ENCODE measurements around the gene LAX1. TPM values are rescaled to one million over a fixed set of nuclear protein-coding genes. Genes with fewer than 3 reads are reported as not detected.
"Not testable (repeated sequence)": the region's sequence is repeated elsewhere in the genome, so short reads cannot be mapped to it uniquely, and the experiment has no call there.

Gene LAX1
- 0.24 TPM for total RNA-seq
- long read RNA-seq: 0 reads

GRCh38 chr1:203765029-203765837, at the start of gene LAX1:
TSS of gene LAX1 (plus strand) at chr1:203765183. CDS start at chr1:203765566, 383 bp downstream.
- ATAC-seq (ENCODE audit: poor library complexity) (no peak), DNase-seq (no peak)
- intact Hi-C loops (cut with DNase I): no loop called here

- intact Hi-C loops (cut with DNase I): no loop called here
Observed at GRCh38 chr1:203717120-203717519, 47.9 kb upstream of the LAX1 start.

GRCh38 chr1:203720242-203720641, 44.7 kb upstream of the LAX1 start:
- ATAC-seq (ENCODE audit: poor library complexity) (no peak), DNase-seq (no peak)
- intact Hi-C loops (cut with DNase I): no loop called here

More at GRCh38 chr1:203717120-203717519, 47.9 kb upstream of the LAX1 start:
- ATAC-seq (ENCODE audit: poor library complexity) (no peak), DNase-seq (no peak)

GRCh38 chr1:203722909-203723308, 42.1 kb upstream of the LAX1 start:
- no peak for ATAC-seq (ENCODE audit: poor library complexity)
- intact Hi-C loops (cut with DNase I): no loop called here

GRCh38 chr1:203726417-203726867, 38.5 kb upstream of the LAX1 start:
- DNase-seq (no peak), ATAC-seq (ENCODE audit: poor library complexity) (no peak)
- intact Hi-C loops (cut with DNase I): no loop called here

More at GRCh38 chr1:203722909-203723308, 42.1 kb upstream of the LAX1 start:
- no peak for DNase-seq

- no peak for DNase-seq
- ATAC-seq (ENCODE audit: poor library complexity): no peak
- intact Hi-C loops (cut with DNase I): no loop called here
Observed at GRCh38 chr1:203733009-203733863, 31.7 kb upstream of the LAX1 start.

GRCh38 chr1:203742436-203742835, 22.5 kb upstream of the LAX1 start:
- DNase-seq (no peak), ATAC-seq (ENCODE audit: poor library complexity) (peak; percentile 31)
- intact Hi-C loops (cut with DNase I): no loop called here

GRCh38 chr1:203743091-203743571, 21.9 kb upstream of the LAX1 start:
- no peak for DNase-seq
- ATAC-seq (ENCODE audit: poor library complexity): peak; percentile 14
- intact Hi-C loops (cut with DNase I): no loop called here

- intact Hi-C loops (cut with DNase I): no loop called here
- peak; percentile 76 for DNase-seq
- peak; percentile 94 for ATAC-seq (ENCODE audit: poor library complexity)
Observed at GRCh38 chr1:203744075-203744972, 20.7 kb upstream of the LAX1 start.

GRCh38 chr1:203746281-203746680, 18.7 kb upstream of the LAX1 start:
- ATAC-seq (ENCODE audit: poor library complexity): no peak
- DNase-seq: no peak
- intact Hi-C loops (cut with DNase I): no loop called here

- ATAC-seq (ENCODE audit: poor library complexity) (no peak), DNase-seq (no peak)
- intact Hi-C loops (cut with DNase I): no loop called here
Observed at GRCh38 chr1:203751051-203751450, 13.9 kb upstream of the LAX1 start.

- DNase-seq; intact Hi-C loops (cut with DNase I); ATAC-seq (ENCODE audit: poor library complexity): not testable (repeated sequence)
Observed at GRCh38 chr1:203751618-203752361, 13.2 kb upstream of the LAX1 start.

GRCh38 chr1:203754455-203754864, 10.5 kb upstream of the LAX1 start:
- no peak for DNase-seq
- intact Hi-C loops (cut with DNase I): no loop called here
- ATAC-seq (ENCODE audit: poor library complexity): no peak

- ATAC-seq (ENCODE audit: poor library complexity) (no peak), DNase-seq (no peak)
- intact Hi-C loops (cut with DNase I): no loop called here
Observed at GRCh38 chr1:203756036-203756435, 8.9 kb upstream of the LAX1 start.

GRCh38 chr1:203758749-203759148, 6.2 kb upstream of the LAX1 start:
- ATAC-seq (ENCODE audit: poor library complexity); intact Hi-C loops (cut with DNase I): not testable (repeated sequence)

GRCh38 chr1:203760506-203760905, 4.5 kb upstream of the LAX1 start:
- ATAC-seq (ENCODE audit: poor library complexity): no peak

More at GRCh38 chr1:203758749-203759148, 6.2 kb upstream of the LAX1 start:
- DNase-seq: not testable (repeated sequence)

GRCh38 chr1:203761958-203762357, 3.0 kb upstream of the LAX1 start:
- ATAC-seq (ENCODE audit: poor library complexity); DNase-seq; intact Hi-C loops (cut with DNase I): not testable (repeated sequence)

More at GRCh38 chr1:203760506-203760905, 4.5 kb upstream of the LAX1 start:
- intact Hi-C loops (cut with DNase I): no loop called here
- no peak for DNase-seq

- DNase-seq: no peak
- no peak for ATAC-seq (ENCODE audit: poor library complexity)
- intact Hi-C loops (cut with DNase I): no loop called here
Observed at GRCh38 chr1:203763505-203763904, 1.5 kb upstream of the LAX1 start.

Measured in Right ventricle myocardium superior (tissue), 1 donor.